ENCODE results near the gene MED12L. TPM values are rescaled to one million over a fixed set of nuclear protein-coding genes. Genes with fewer than 3 reads are reported as not detected.

MED12L gene
- total RNA-seq, 2 donors from 2014 or later: 15.5 to 28.9 TPM

DNA sequence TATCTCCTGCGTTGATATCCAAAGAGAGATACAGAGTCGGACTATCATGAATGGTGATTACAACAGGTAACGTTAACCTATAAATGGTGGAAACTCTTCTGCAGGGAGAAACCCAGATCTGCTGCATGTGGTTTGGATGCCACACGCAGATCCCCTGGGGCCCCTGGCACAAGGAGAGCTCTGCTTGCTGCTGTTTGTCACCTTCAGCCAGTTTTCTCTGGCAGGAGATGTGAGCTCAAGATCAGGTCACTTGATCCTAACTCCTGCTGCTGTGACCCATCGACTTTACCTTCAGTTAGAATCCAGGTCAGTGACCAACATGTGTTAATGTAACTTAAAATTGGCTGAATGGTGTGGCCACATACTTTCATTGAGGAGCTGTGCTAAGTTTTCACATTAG is 141.4 kb downstream of the MED12L start:
- Histone ChIP-seq H3K27ac (ENCODE audit: low read depth, low read length) (no peak overlapping the region), H3K4me3 (ENCODE audit: low read length) (no peak overlapping the region), H3K27me3 (ENCODE audit: control insufficient read depth, insufficient read depth, low read length, poor library complexity, severe bottlenecking) (no peaks in the 10 kb centered on the region), H3K36me3 (ENCODE audit: control insufficient read depth, insufficient read depth, low read length) (no peaks in the 10 kb centered on the region), H3K4me1 (ENCODE audit: control insufficient read depth, insufficient read depth, low read length) (peaks cover 5% of the 10 kb centered on the region), H3K9ac (ENCODE audit: extremely low read depth, low read length, poor library complexity, severe bottlenecking) (no peak overlapping the region), H3K9me3 (ENCODE audit: control insufficient read depth, low read length) (no peaks in the 10 kb centered on the region)
- TF ChIP-seq, protein P1, sequence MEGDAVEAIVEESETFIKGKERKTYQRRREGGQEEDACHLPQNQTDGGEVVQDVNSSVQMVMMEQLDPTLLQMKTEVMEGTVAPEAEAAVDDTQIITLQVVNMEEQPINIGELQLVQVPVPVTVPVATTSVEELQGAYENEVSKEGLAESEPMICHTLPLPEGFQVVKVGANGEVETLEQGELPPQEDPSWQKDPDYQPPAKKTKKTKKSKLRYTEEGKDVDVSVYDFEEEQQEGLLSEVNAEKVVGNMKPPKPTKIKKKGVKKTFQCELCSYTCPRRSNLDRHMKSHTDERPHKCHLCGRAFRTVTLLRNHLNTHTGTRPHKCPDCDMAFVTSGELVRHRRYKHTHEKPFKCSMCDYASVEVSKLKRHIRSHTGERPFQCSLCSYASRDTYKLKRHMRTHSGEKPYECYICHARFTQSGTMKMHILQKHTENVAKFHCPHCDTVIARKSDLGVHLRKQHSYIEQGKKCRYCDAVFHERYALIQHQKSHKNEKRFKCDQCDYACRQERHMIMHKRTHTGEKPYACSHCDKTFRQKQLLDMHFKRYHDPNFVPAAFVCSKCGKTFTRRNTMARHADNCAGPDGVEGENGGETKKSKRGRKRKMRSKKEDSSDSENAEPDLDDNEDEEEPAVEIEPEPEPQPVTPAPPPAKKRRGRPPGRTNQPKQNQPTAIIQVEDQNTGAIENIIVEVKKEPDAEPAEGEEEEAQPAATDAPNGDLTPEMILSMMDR (conservative IDR thresholded peaks at IDR 0.05): no peak
- no peak for DNase-seq
- no peaks in the 10 kb centered on the region for H3K27me3 Mint-ChIP-seq (ENCODE audit: insufficient read depth)
- peaks cover 13% of the 10 kb centered on the region for H3K36me3 Mint-ChIP-seq (ENCODE audit: low read depth)
- H3K9me3 Mint-ChIP-seq: peaks cover 10% of the 10 kb centered on the region
- H3K27ac Mint-ChIP-seq: no peak overlapping the region
- no peak overlapping the region for H3K4me3 Mint-ChIP-seq
- 91 to 92% methylated on average over 4 to 5 of the region's 5 CpGs for WGBS, 2 experiments (ENCODE audit: insufficient coverage in 1 of 2, insufficient read length in 1 of 2)
- peaks cover 34% of the 10 kb centered on the region for H3K4me1 Mint-ChIP-seq

DNA sequence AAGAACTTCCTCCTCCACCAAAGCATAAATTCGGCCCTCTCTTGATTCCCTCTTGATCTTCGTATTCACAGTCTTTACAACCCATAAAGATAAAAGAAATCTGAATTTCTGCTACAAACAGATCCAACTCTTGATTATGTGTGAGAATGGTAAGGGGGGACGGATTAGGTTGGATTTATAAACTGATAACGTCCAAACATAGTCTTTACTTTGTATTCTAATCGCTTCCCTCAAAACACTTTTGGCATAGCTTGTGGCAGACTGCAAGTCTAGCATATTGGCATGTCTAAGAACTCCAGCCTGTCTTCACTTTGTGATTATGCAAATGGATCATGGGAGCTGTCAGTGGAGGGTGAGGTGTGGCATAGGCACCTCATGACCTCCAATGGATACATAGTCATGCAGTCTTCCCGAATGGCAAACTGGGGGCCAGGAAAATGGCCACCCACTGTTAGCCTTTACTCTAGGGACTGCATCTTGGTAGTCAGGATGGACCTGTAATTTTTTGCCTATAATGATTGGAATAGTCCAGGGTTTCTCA is 141.9 kb downstream of the MED12L start:
- peaks cover 13% of the 10 kb centered on the region for H3K36me3 Mint-ChIP-seq (ENCODE audit: low read depth)

DNA sequence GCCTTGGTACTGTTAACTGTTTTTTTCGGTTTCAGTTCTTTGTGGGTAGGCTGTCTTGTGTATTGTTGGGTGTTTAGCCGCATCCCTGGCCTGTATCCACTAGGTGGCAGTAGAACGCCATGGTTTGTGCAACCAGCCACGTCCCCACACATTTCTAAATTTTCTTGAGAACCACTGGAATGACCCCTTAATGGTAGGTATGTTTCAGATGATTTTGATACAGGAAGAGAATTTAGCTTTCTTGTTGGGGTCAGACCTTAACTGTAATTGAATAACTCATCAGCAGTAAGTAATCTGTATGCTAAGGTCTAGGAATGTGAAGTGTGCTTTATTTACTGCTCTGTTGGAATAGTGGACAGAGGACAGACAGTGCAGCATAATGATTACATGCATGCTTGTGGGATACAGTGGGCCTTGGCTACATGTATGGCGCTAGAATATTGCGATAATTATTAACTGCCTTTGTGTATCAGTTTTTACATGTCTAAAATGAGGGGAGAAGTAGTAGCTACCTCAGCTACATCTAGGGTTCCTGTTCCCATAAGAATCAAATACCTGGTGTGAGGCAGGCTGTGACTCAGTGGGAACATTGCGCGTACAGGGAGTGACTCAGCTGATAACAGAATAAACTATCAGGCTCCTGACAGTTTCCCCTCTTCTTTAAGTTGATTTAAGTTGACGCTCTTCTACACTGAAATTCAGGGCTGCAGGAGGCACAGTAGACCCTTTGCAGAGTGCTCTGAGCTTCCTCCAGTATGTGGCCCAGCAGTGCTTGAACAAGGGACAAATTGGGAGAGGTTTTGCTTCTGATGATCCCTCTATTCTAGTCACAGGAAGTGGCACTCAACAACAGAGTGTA is 142.6 kb downstream of the MED12L start:
- H3K27ac ChIP-seq (ENCODE audit: low read depth, low read length): no peak overlapping the region
- no peak overlapping the region for H3K9ac ChIP-seq (ENCODE audit: extremely low read depth, low read length, poor library complexity, severe bottlenecking)
- H3K4me1 Mint-ChIP-seq: peaks cover 34% of the 10 kb centered on the region
- no peaks in the 10 kb centered on the region for H3K27me3 Mint-ChIP-seq (ENCODE audit: insufficient read depth)
- H3K27ac Mint-ChIP-seq: peak overlapping the region; percentile 29
- WGBS, 2 experiments (ENCODE audit: insufficient coverage in 1 of 2, insufficient read length in 1 of 2): 47 to 83% methylated on average over 3 to 9 of the region's 9 CpGs
- H3K27me3 ChIP-seq (ENCODE audit: control insufficient read depth, insufficient read depth, low read length, poor library complexity, severe bottlenecking): no peaks in the 10 kb centered on the region
- peaks cover 5% of the 10 kb centered on the region for H3K4me1 ChIP-seq (ENCODE audit: control insufficient read depth, insufficient read depth, low read length)
- H3K4me3 ChIP-seq (ENCODE audit: low read length): no peak overlapping the region
- H3K36me3 Mint-ChIP-seq (ENCODE audit: low read depth): peaks cover 8% of the 10 kb centered on the region
- H3K9me3 ChIP-seq (ENCODE audit: control insufficient read depth, low read length): peaks cover 3% of the 10 kb centered on the region
- TF ChIP-seq, protein P1 (conservative IDR thresholded peaks at IDR 0.05): peak; percentile 95
- H3K9me3 Mint-ChIP-seq: no peaks in the 10 kb centered on the region
- no peak overlapping the region for H3K4me3 Mint-ChIP-seq
- peak; percentile 93 for DNase-seq
- H3K36me3 ChIP-seq (ENCODE audit: control insufficient read depth, insufficient read depth, low read length): no peaks in the 10 kb centered on the region

More for the DNA sequence above, 141.9 kb downstream of the MED12L start:
- Histone ChIP-seq H3K27me3 (ENCODE audit: control insufficient read depth, insufficient read depth, low read length, poor library complexity, severe bottlenecking) (no peaks in the 10 kb centered on the region), H3K4me1 (ENCODE audit: control insufficient read depth, insufficient read depth, low read length) (peaks cover 5% of the 10 kb centered on the region), H3K9me3 (ENCODE audit: control insufficient read depth, low read length) (peaks cover 1% of the 10 kb centered on the region), H3K27ac (ENCODE audit: low read depth, low read length) (no peak overlapping the region), H3K9ac (ENCODE audit: extremely low read depth, low read length, poor library complexity, severe bottlenecking) (no peak overlapping the region), H3K36me3 (ENCODE audit: control insufficient read depth, insufficient read depth, low read length) (no peaks in the 10 kb centered on the region), H3K4me3 (ENCODE audit: low read length) (no peak overlapping the region)
- Mint-ChIP-seq H3K27me3 (ENCODE audit: insufficient read depth) (no peaks in the 10 kb centered on the region), H3K4me1 (peaks cover 34% of the 10 kb centered on the region), H3K4me3 (no peak overlapping the region), H3K27ac (no peak overlapping the region), H3K9me3 (peaks cover 5% of the 10 kb centered on the region)
- TF ChIP-seq, protein P1 (conservative IDR thresholded peaks at IDR 0.05): no peak
- WGBS, 2 experiments (ENCODE audit: insufficient coverage in 1 of 2, insufficient read length in 1 of 2): 93 to 94% methylated on average over 2 to 6 of the region's 6 CpGs
- no peak for DNase-seq
